ENCODE measurements around the gene MAPT. TPM values are rescaled to one million over a fixed set of nuclear protein-coding genes. Genes with fewer than 3 reads are reported as not detected.

Gene MAPT
- polyA plus RNA-seq, 1 experiment = 0.27 TPM

DNA sequence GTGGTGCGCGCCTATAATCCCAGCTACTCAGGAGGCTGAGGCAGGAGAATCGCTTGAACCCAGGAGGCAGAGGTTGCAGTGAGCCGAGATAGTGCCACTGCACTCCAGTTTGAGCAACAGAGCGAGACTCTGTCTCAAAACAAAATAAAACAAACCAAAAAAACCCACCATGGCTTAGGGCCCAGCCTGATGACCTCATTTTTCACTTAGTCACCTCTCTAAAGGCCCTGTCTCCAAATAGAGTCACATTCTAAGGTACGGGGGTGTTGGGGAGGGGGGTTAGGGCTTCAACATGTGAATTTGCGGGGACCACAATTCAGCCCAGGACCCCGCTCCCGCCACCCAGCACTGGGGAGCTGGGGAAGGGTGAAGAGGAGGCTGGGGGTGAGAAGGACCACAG lies 103.3 kb downstream of the MAPT start:
- Histone ChIP-seq H3K9me3 (ENCODE audit: control insufficient read depth, insufficient read depth, low read length) (no peaks in the 10 kb centered on the region), H3K27me3 (ENCODE audit: control insufficient read depth, insufficient read depth, low read length) (peaks cover 13% of the 10 kb centered on the region), H3K4me3 (ENCODE audit: low read depth, low read length) (no peak overlapping the region), H3K27ac (ENCODE audit: low read depth, low read length) (no peak overlapping the region)
- DNase-seq (ENCODE audit: low read depth, low spot score) = no peak
- ChIA-PET CTCF (interaction anchor here (1.0 to 1.1 kb wide), 2 partner anchors 49 to 215 kb away, joined by 3 to 7 read pairs; no protein-coding TSS in a partner anchor), POLR2A (no interaction called here)
- no peak for TF ChIP-seq CTCF (IDR thresholded peaks at IDR 0.05; ENCODE audit: low read depth, low read length)

GRCh38 chr17:45998987-45999899 lies 104.9 kb downstream of the MAPT start, which contains the start of gene STH:
TSS of gene STH (plus strand) at chr17:45999250. CDS start at chr17:45999280, 30 bp downstream.
- DNase-seq (ENCODE audit: low read depth, low spot score) = no peak
- no peak for TF ChIP-seq CTCF (IDR thresholded peaks at IDR 0.05; ENCODE audit: low read depth, low read length)
- CTCF ChIA-PET = interaction anchor here (0.6 to 1.1 kb wide), 2 partner anchors 213 to 214 kb away, joined by 3 to 7 read pairs; no protein-coding TSS in a partner anchor
- no peak within 1 kb of the TSS for H3K27ac ChIP-seq (ENCODE audit: low read depth, low read length)
- no peaks in the 10 kb centered on the region; the same call in 1 of the 2 replicates for H3K9me3 ChIP-seq (ENCODE audit: control insufficient read depth, insufficient read depth, low read length)
- H3K4me3 ChIP-seq (ENCODE audit: low read depth, low read length) = no peak within 1 kb of the TSS
- POLR2A ChIA-PET = no interaction called here
- peaks cover 13% of the 10 kb centered on the region for H3K27me3 ChIP-seq (ENCODE audit: control insufficient read depth, insufficient read depth, low read length)

DNA sequence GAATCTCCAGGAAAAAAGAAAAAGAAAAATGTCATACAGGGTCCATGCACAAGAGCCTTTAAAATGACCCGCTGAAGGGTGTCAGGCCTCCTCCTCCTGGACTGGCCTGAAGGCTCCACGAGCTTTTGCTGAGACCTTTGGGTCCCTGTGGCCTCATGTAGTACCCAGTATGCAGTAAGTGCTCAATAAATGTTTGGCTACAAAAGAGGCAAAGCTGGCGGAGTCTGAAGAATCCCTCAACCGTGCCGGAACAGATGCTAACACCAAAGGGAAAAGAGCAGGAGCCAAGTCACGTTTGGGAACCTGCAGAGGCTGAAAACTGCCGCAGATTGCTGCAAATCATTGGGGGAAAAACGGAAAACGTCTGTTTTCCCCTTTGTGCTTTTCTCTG lies 105.5 kb downstream of the MAPT start:
- TF ChIP-seq CTCF (IDR thresholded peaks at IDR 0.05; ENCODE audit: low read depth, low read length) = no peak
- POLR2A ChIA-PET = no interaction called here
- no peak for DNase-seq (ENCODE audit: low read depth, low spot score)
- Histone ChIP-seq H3K4me3 (ENCODE audit: low read depth, low read length) (no peak overlapping the region), H3K27me3 (ENCODE audit: control insufficient read depth, insufficient read depth, low read length) (peaks cover 13% of the 10 kb centered on the region), H3K9me3 (ENCODE audit: control insufficient read depth, insufficient read depth, low read length) (no peaks in the 10 kb centered on the region; the same call in 1 of the 2 replicates), H3K27ac (ENCODE audit: low read depth, low read length) (no peak overlapping the region)
- CTCF ChIA-PET = interaction anchor here (1.7 to 5.7 kb wide), 2 partner anchors 211 to 261 kb away, joined by 5 to 116 read pairs; no protein-coding TSS in a partner anchor

- ChIA-PET CTCF (interaction anchor here (1.7 to 5.7 kb wide), 3 partner anchors 211 to 286 kb away, joined by 5 to 116 read pairs (median 29); no protein-coding TSS in a partner anchor), POLR2A (no interaction called here)
- H3K4me3 ChIP-seq (ENCODE audit: low read depth, low read length) = no peak overlapping the region
- TF ChIP-seq CTCF (IDR thresholded peaks at IDR 0.05; ENCODE audit: low read depth, low read length) = no peak
- no peak for DNase-seq (ENCODE audit: low read depth, low spot score)
- H3K9me3 ChIP-seq (ENCODE audit: control insufficient read depth, insufficient read depth, low read length) = no peaks in the 10 kb centered on the region; the same call in 1 of the 2 replicates
- no peak overlapping the region for H3K27ac ChIP-seq (ENCODE audit: low read depth, low read length)
- H3K27me3 ChIP-seq (ENCODE audit: control insufficient read depth, insufficient read depth, low read length) = peaks cover 13% of the 10 kb centered on the region
Measured at GRCh38 chr17:46000292-46000691, 105.9 kb downstream of the MAPT start.

- POLR2A ChIA-PET = no interaction called here
- DNase-seq (ENCODE audit: low read depth, low spot score) = no peak
Measured at GRCh38 chr17:46000757-46001156, 106.4 kb downstream of the MAPT start.

More at GRCh38 chr17:46000757-46001156, 106.4 kb downstream of the MAPT start:
- no peak for TF ChIP-seq CTCF (IDR thresholded peaks at IDR 0.05; ENCODE audit: low read depth, low read length)
- H3K27ac ChIP-seq (ENCODE audit: low read depth, low read length) = no peak overlapping the region
- H3K27me3 ChIP-seq (ENCODE audit: control insufficient read depth, insufficient read depth, low read length) = peaks cover 12% of the 10 kb centered on the region
- CTCF ChIA-PET = interaction anchor here (1.1 to 5.7 kb wide), 5 partner anchors 62 to 286 kb away, joined by 3 to 116 read pairs (median 7); partner anchors contain the start of gene KANSL1
- H3K4me3 ChIP-seq (ENCODE audit: low read depth, low read length) = no peak overlapping the region
- no peaks in the 10 kb centered on the region; the same call in 1 of the 2 replicates for H3K9me3 ChIP-seq (ENCODE audit: control insufficient read depth, insufficient read depth, low read length)
